ENCODE data around the gene SMG6. TPM values are rescaled to one million over a fixed set of nuclear protein-coding genes. Genes with fewer than 3 reads are reported as not detected.

SMG6 gene
- total and polyA plus RNA-seq, 2 donors (not counting 3 experiments of a cell fraction or from before 2014, with no cell fraction given), result 40.1 to 42.2 TPM

- DNase-seq (ENCODE audit: low read depth, low spot score) (peak; percentile 53), FAIRE-seq (peak; percentile 80)
- ChIA-PET CTCF (interaction anchor here (0.9 to 2.8 kb wide), 5 partner anchors 8 to 139 kb away, joined by 3 to 23 read pairs (median 4); no protein-coding TSS in a partner anchor), POLR2A (no interaction called here)
- peak overlapping the region; percentile 8 for H3K4me2 ChIP-seq (ENCODE audit: insufficient read depth, low read length)
- no peaks in the 10 kb centered on the region for H3K9me1 ChIP-seq (replicated peaks; ENCODE audit: control insufficient read depth, extremely low read depth, insufficient read depth, low read length)
- H3K27ac ChIP-seq (ENCODE audit: insufficient read depth, low read depth, low read length), result no peak overlapping the region
- H2AFZ ChIP-seq (ENCODE audit: low read depth, low read length), result no peak overlapping the region
- no TSS peak for BruUV-seq (replicated peaks)
- no peak overlapping the region for H3K9ac ChIP-seq (replicated peaks; ENCODE audit: extremely low read depth, insufficient read depth, low read length)
- H3K79me2 ChIP-seq (ENCODE audit: control insufficient read depth, insufficient read depth, low read length), result no peaks in the 10 kb centered on the region
- H3K4me3 ChIP-seq (replicated peaks in 1 of 3; ENCODE audit: insufficient read depth in 1 of 3, low read depth in 1 of 3, low read length in 3 of 3), result no peak overlapping the region
- intact Hi-C loops (cut with micrococcal nuclease), result no loop called here
- no peaks in the 10 kb centered on the region for H3K36me3 ChIP-seq (ENCODE audit: control insufficient read depth in 2 of 2, extremely low read depth in 1 of 2, insufficient read depth in 2 of 2, low read length in 2 of 2)
- H3K27me3 ChIP-seq (ENCODE audit: control insufficient read depth in 2 of 2, insufficient read depth in 2 of 2, low read length in 2 of 2), result peaks cover 24 to 31% of the 10 kb centered on the region in 2 experiments
- peaks cover 17% of the 10 kb centered on the region for H3K4me1 ChIP-seq (ENCODE audit: control insufficient read depth, extremely low read depth, insufficient read depth, low read length)
- no peaks in the 10 kb centered on the region for H3K9me3 ChIP-seq (replicated peaks; ENCODE audit: control insufficient read depth, insufficient read depth, low read length)
- dilution Hi-C loops (cut with MboI; ENCODE audit: extremely low pct_ligation_motif_present, low sequenced_read_pairs), result no loop called here
- no peak for TF ChIP-seq JUN (IDR thresholded peaks at IDR 0.05; ENCODE audit: borderline replicate concordance, insufficient read depth, insufficient read length, low read depth)
- no peak for TF ChIP-seq MYC (IDR thresholded peaks at IDR 0.05; ENCODE audit: low read depth, low read length)
- TF ChIP-seq GATA2 (IDR thresholded peaks at IDR 0.05; ENCODE audit: insufficient read depth, insufficient read length, low read depth, low read length), result no peak
- TF ChIP-seq, protein P1, sequence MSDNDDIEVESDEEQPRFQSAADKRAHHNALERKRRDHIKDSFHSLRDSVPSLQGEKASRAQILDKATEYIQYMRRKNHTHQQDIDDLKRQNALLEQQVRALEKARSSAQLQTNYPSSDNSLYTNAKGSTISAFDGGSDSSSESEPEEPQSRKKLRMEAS (IDR thresholded peaks at IDR 0.05; ENCODE audit: insufficient read depth, insufficient read length), result no peak
- TF ChIP-seq FOS (IDR thresholded peaks at IDR 0.05; ENCODE audit: borderline replicate concordance, insufficient read depth, low read length), result no peak
- TF ChIP-seq EZH2 (IDR thresholded peaks at IDR 0.05; ENCODE audit: borderline replicate concordance, low read depth, low read length, severe bottlenecking), result no peak
- TF ChIP-seq POLR2A (IDR thresholded peaks at IDR 0.05; ENCODE audit: low read depth, low read length), result no peak
- no peak for TF ChIP-seq POLR2AphosphoS5 (IDR thresholded peaks at IDR 0.05; ENCODE audit: insufficient read depth, low read depth, low read length)
- TF ChIP-seq CTCF (IDR thresholded peaks at IDR 0.05; ENCODE audit: extremely low read depth in 1 of 2, insufficient read depth in 1 of 2, low read depth in 1 of 2, low read length in 2 of 2), result no peak
- H4K20me1 ChIP-seq (replicated peaks; ENCODE audit: control insufficient read depth, extremely low read depth, insufficient read depth, low read length), result no peaks in the 10 kb centered on the region
These were observed 282.9 kb downstream of the SMG6 start for GRCh38 chr17:2020721-2021120.
